PC-9 (cell line): ENCODE data around the gene DGCR2. TPM values are rescaled to one million over a fixed set of nuclear protein-coding genes. Genes with fewer than 3 reads are reported as not detected.

Experiments
- BruUV-seq: library from RNA; stranded (reverse); fragments of 400-500 nt; replicated peaks from 2 replicates; lab custom pipeline; 2021; lab: Mats Ljungman, UMichigan
- CTCF ChIA-PET: fragments of 300-600 bp; sonication (Branson Sonifier 250); formaldehyde crosslinking; loops from one replicate; lab custom pipeline; 2022; ENCODE audit warnings: antibody characterized with exemption; lab: Charles Lee
- POLR2A ChIA-PET: fragments of 300-600 bp; sonication (Branson Sonifier 250); formaldehyde crosslinking; loops from one replicate; lab custom pipeline; 2022; ENCODE audit warnings: antibody characterized with exemption; ENCODE audit not compliant: unreplicated experiment; lab: Charles Lee
- DNase-seq, 2 experiments: peaks; one replicate each; pipeline versions ENCODE4 v3.0.0 to v3.0.0-alpha.2; 2015 to 2022; ENCODE audit warnings: mixed read lengths in 1 of 2
- H2AFZ ChIP-seq: fragments of 200-600 bp; sonication (generic); 2 replicates; pipeline ENCODE4 v1.8.1; 2017; ENCODE audit warnings: antibody characterized with exemption
- H3F3A ChIP-seq: fragments of 200-600 bp; sonication (generic); 2 replicates; pipeline ENCODE4 v1.8.1; 2017; ENCODE audit warnings: antibody characterized with exemption, mild to moderate bottlenecking, low read depth; ENCODE audit not compliant: insufficient read depth
- H3K27ac ChIP-seq: fragments of 200-600 bp; sonication (generic); 2 replicates; pipeline ENCODE4 v1.6.1; 2016; ENCODE audit warnings: mixed run types
- H3K27me3 ChIP-seq: fragments of 200-600 bp; sonication (generic); 2 replicates; pipeline ENCODE4 v1.6.1; 2016; ENCODE audit warnings: low read depth, mixed run types; ENCODE audit not compliant: insufficient read depth
- H3K36me3 ChIP-seq: fragments of 200-600 bp; sonication (generic); 2 replicates; pipeline ENCODE4 v1.6.1; 2016; ENCODE audit warnings: low read depth, mixed run types
- H3K4me1 ChIP-seq: fragments of 200-600 bp; sonication (generic); replicated peaks from 2 replicates; pipeline ENCODE4 v1.6.1; 2016; ENCODE audit warnings: mixed run types; ENCODE audit not compliant: insufficient read depth
- H3K4me2 ChIP-seq: fragments of 200-600 bp; sonication (generic); 2 replicates; pipeline ENCODE4 v1.6.1; 2017; ENCODE audit warnings: mixed run types
- H3K4me3 ChIP-seq: fragments of 200-600 bp; sonication (generic); 2 replicates; pipeline ENCODE4 v1.6.1; 2016; ENCODE audit warnings: mixed run types
- H3K79me2 ChIP-seq: fragments of 200-600 bp; sonication (generic); 2 replicates; pipeline ENCODE4 v1.6.1; 2017; ENCODE audit warnings: low read depth, mixed run types
- H3K9me2 ChIP-seq: fragments of 200-600 bp; sonication (generic); 2 replicates; pipeline ENCODE4 v1.8.1; 2017; ENCODE audit warnings: mild to moderate bottlenecking; ENCODE audit not compliant: insufficient read depth
- H3K9me3 ChIP-seq: fragments of 200-600 bp; sonication (generic); 2 replicates; pipeline ENCODE4 v1.8.1; 2016; ENCODE audit warnings: low read depth; ENCODE audit not compliant: insufficient read depth
- H4K20me1 ChIP-seq: fragments of 200-600 bp; sonication (generic); 2 replicates; pipeline ENCODE4 v1.8.1; 2017; ENCODE audit not compliant: insufficient read depth
- EZH2 ChIP-seq: fragments of 200-600 bp; sonication (generic); IDR thresholded peaks from 2 replicates; pipeline ENCODE4 v1.8.0; 2017; ENCODE audit warnings: antibody characterized with exemption, low read depth
- intact Hi-C: fragments of 100-400 bp; cut with micrococcal nuclease; formaldehyde crosslinking; loops from one replicate; pipeline ENCODE4 v1.10.0; 2022; ENCODE audit not compliant: unreplicated experiment
- total RNA-seq: library from RNA; stranded (reverse); gene quantifications from 2 replicates; pipeline ENCODE4 v1.2.3, GENCODE V29; 2021
- TF ChIP-seq, protein P1 (sequence below): fragments of 200-600 bp; sonication (generic); conservative IDR thresholded peaks from 2 replicates; pipeline ENCODE4 v1.6.1; 2017; ENCODE audit warnings: mixed run types, antibody characterized with exemption, mild to moderate bottlenecking, moderate library complexity

DGCR2 gene
- total RNA-seq, 1 experiment from 2014 or later: 37.6 TPM

GRCh38 chr22:19139001-19139356 lies 16.8 kb upstream of the DGCR2 start:
- intact Hi-C loops: no loop called here
- Histone ChIP-seq H4K20me1 (no peaks in the 10 kb centered on the region), H3K36me3 (peaks cover 3% of the 10 kb centered on the region)

DNA sequence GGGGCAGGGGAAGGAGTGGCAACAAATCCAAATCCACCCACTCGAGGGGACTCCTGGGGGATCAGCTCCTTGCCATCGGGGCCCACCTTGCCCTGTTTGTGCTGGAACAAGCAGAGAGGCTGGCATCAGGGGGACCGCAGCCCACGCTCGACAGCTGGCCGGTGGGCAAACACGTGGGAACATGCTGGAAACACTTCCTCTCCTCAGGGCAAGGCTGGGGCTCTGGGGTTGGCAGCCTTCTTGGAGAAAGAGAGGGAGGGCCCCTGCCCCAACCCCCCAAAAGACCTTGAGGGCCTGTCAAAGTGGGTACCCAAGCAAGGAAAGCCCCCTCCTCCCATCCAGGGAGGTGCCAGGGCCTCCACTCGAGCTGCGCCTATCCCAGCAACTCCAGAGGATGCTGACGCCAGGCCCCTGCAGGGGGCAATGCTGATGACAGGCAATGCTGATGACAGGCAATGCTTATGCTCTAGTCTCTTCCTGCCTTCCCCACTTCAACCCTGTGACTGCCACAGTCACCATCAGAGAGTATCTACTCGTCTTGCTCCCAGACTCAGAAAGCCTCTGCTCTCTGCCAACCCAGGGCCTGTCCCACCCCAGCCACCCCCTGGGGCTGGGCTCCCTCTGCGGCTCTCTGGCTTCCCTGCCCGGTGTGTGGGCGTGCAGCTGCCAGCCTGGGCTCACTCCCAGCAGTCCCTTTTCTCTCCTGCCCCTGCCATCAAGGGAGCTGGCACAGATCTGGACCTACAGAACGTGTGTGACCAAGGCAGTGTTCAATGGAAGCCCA lies 16.2 kb upstream of the DGCR2 start:
- peaks cover 4% of the 10 kb centered on the region; the same call in 1 of the 2 replicates for H3F3A ChIP-seq
- H3K4me3 ChIP-seq: no peak overlapping the region
- POLR2A ChIA-PET: no interaction called here
- no peaks in the 10 kb centered on the region for H3K27me3 ChIP-seq
- no TSS peak for BruUV-seq
- H4K20me1 ChIP-seq: no peaks in the 10 kb centered on the region
- no peak overlapping the region for H2AFZ ChIP-seq
- no peak overlapping the region for H3K27ac ChIP-seq
- H3K4me2 ChIP-seq: no peak overlapping the region
- no peaks in the 10 kb centered on the region for H3K9me2 ChIP-seq
- CTCF ChIA-PET: no interaction called here
- no peak for TF ChIP-seq EZH2
- TF ChIP-seq, protein P1, sequence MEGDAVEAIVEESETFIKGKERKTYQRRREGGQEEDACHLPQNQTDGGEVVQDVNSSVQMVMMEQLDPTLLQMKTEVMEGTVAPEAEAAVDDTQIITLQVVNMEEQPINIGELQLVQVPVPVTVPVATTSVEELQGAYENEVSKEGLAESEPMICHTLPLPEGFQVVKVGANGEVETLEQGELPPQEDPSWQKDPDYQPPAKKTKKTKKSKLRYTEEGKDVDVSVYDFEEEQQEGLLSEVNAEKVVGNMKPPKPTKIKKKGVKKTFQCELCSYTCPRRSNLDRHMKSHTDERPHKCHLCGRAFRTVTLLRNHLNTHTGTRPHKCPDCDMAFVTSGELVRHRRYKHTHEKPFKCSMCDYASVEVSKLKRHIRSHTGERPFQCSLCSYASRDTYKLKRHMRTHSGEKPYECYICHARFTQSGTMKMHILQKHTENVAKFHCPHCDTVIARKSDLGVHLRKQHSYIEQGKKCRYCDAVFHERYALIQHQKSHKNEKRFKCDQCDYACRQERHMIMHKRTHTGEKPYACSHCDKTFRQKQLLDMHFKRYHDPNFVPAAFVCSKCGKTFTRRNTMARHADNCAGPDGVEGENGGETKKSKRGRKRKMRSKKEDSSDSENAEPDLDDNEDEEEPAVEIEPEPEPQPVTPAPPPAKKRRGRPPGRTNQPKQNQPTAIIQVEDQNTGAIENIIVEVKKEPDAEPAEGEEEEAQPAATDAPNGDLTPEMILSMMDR: no peak
- no peak for DNase-seq
- H3K4me1 ChIP-seq: peaks cover 3% of the 10 kb centered on the region; the same call in 1 of the 2 replicates
- H3K79me2 ChIP-seq: peaks cover 11% of the 10 kb centered on the region
- intact Hi-C loops: no loop called here
- peaks cover 3% of the 10 kb centered on the region for H3K36me3 ChIP-seq
- no peaks in the 10 kb centered on the region for H3K9me3 ChIP-seq

More at GRCh38 chr22:19139001-19139356, 16.8 kb upstream of the DGCR2 start:
- H2AFZ ChIP-seq: no peak overlapping the region
- no peaks in the 10 kb centered on the region for H3K9me2 ChIP-seq
- no peaks in the 10 kb centered on the region for H3K9me3 ChIP-seq
- DNase-seq: no peak
- H3K4me2 ChIP-seq: no peak overlapping the region
- no peak overlapping the region for H3K4me3 ChIP-seq
- peaks cover 5% of the 10 kb centered on the region; the same call in 1 of the 2 replicates for H3K4me1 ChIP-seq
- no peaks in the 10 kb centered on the region for H3K27me3 ChIP-seq
- TF ChIP-seq, protein P1: no peak
- TF ChIP-seq EZH2: no peak
- peaks cover 4% of the 10 kb centered on the region; the same call in 1 of the 2 replicates for H3F3A ChIP-seq
- ChIA-PET CTCF (no interaction called here), POLR2A (no interaction called here)
- H3K79me2 ChIP-seq: peaks cover 17% of the 10 kb centered on the region
- H3K27ac ChIP-seq: no peak overlapping the region
- BruUV-seq: no TSS peak

DNA sequence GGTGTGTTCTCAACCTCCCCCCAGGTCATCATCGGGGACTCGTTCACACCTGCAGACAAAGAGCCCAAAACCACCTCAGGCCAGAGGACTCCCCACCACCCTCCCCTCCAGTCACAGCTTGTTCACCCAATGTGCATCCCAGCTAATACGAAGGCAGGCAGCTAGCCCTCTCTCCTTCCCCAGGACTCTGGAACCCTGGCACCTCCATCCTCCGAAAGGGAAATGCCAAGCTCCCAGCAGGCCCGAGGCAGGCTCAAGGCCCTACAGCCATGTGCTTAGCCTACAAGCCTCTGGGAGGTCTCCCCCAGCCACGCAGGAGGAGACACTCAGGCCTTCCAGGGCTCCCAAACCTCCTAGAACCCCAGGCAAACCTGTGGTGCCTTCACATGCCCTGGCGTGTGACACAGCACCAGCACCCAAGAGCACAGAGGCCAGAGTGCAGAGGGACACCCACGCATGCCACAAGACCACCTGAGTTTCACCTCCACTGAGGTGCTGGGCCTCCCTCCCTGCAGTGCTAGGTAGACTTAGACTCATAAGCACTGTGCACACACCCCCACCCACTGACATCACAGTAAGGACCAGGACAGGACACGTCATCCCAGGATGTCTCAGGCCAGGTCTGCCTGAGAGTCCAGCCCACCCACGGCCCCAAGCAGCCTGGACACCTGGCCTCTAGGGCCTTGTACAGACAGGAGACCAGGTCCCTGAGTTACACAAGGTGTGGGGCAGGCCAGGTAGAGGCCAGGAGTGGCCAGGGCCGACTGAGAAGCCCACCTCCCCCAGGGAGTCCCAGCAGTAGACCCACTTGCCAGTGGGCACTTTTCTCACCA lies 15.4 kb upstream of the DGCR2 start:
- DNase-seq: no peak
- H3F3A ChIP-seq: peaks cover 4% of the 10 kb centered on the region; the same call in 1 of the 2 replicates
- intact Hi-C loops: no loop called here
- no peaks in the 10 kb centered on the region for H3K9me3 ChIP-seq
- no peak overlapping the region for H3K4me3 ChIP-seq
- ChIA-PET CTCF (no interaction called here), POLR2A (no interaction called here)
- H3K27ac ChIP-seq: no peak overlapping the region
- peaks cover 3% of the 10 kb centered on the region for H3K36me3 ChIP-seq
- H2AFZ ChIP-seq: no peak overlapping the region
- H3K4me2 ChIP-seq: no peak overlapping the region
- no peaks in the 10 kb centered on the region for H3K4me1 ChIP-seq
- H3K27me3 ChIP-seq: no peaks in the 10 kb centered on the region
- TF ChIP-seq, protein P1: no peak
- peaks cover 3% of the 10 kb centered on the region; the same call in 1 of the 2 replicates for H3K79me2 ChIP-seq
- H4K20me1 ChIP-seq: no peaks in the 10 kb centered on the region
- no TSS peak for BruUV-seq
- H3K9me2 ChIP-seq: no peaks in the 10 kb centered on the region
